CD4-positive, alpha-beta T cell treated with Interleukin-10 for 1 hour (primary cell): ENCODE data around the gene TNFSF9.
A peak's percentile ranks its signal among the peaks of the same experiment; 100 is the strongest.
"Not testable (repeated sequence)": the region's sequence is repeated elsewhere in the genome, so short reads cannot be mapped to it uniquely, and the experiment has no call there.

Source experiments
- DNase-seq: peaks from one replicate; pipeline ENCODE4 v3.0.0-alpha.2; 2020

Gene TNFSF9

DNA sequence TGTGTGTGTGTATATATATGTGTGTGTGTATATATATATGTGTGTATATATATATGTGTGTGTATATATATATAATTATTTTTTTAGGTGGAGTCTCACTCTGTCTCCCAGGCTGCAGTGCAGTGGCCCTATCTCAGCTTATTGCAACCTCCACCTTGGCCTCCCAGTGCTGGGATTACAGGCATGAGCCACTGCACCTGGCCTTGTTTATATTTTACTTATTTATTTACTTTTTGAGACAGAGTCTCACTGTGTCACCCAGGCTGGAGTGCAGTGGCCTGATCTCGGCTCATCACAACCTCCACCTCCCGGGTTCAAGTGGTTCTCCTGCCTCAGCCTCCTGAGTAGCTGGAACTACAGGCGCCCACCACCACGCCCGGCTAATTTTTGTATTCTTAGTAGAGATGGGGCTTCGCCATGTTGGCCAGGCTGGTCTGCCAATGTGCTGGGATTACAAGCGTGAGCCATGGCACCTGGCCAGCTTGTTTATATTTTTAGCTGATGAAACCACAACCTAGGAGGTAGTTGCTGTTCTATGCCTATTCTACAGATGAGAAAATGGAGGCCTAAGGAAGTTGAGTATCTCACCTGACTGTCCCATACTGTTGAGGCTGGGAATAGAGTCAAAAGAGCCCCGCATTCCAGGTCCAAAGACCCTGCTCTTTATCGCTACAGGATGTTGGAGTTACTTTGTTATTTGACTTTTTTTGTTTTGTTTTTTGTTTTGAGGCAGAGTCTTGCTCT is 22.6 kb upstream of the TNFSF9 start:
- DNase-seq = not testable (repeated sequence)

DNA sequence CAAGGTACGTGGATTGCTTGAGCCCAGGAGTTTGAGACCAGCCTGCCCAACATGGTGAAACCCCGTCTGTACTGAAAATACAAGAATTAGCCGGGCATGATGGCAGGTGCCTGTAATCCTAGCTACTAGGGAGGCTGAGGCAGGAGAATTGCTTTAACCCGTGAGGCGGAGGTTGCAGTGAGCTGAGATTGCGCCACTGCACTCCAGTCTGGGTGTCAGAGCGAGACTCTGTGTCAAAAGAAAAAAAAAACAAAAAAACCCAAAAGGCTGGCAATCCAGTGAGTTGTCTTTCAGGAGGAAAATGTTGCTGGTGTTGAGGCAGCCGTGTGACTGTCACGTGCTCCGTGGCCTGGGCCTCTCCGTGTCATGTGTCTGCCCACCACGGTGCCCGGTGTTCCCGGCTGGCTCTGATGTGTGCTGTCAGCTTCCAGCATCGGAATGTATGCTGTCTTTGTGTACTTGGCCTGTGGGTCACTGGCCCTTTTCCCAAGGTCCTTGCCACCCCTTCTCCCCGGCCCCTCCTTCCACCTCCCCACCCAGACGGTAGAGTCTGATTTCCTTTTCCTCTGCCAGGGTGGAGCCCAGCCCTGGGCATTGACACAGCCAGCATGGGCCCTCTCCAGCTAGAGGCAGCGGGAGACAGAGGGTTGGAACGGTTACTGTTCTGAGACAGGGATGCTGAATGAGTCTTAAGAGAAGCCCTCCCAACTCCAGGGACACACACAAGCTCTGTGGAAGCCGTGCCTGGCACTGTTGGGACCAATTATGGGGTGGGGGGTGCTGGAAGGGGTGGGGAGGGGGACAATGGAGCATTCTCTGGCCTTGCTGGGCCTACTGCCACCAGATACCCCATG is 21.5 kb upstream of the TNFSF9 start:
- no peak for DNase-seq

DNA sequence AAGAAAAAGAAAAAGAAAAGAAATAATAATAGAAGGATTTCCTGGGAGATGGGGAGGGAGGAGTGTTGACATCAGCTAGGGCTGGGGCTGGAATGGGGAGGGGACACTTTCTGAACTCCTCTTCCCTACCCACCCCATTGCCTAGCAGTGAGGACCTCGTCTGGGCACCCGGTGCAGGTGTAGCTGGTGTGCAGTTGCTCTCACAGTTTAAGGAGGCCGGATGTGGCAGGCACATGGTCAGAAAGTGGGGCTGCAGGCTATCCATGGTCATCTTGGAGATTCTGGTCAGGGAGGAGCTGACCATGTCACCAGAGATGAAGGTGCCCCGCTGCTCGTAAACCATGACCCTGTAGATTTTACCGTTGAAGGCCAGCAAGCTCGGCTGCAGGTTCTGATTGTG is 20.2 kb upstream of the TNFSF9 start:
- no peak for DNase-seq

DNA sequence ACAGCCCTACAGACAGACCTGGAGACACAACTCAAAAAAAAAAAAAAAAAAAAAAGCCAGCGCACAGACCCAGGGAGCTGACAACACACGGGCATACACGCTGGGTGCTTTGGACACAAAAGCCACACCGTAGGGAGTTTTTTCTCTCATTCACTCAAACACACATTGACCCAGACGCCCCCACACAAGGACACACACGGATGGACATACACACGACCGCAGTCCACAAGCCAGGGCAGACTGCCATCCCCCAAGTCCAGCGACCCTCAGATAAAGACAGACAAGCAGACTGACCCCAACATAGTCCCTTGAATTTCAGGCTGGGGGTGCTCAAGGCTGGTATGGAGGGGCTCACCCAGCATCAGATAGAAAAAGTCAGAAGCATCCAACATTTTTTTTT is 16.7 kb upstream of the TNFSF9 start:
- DNase-seq = no peak

DNA sequence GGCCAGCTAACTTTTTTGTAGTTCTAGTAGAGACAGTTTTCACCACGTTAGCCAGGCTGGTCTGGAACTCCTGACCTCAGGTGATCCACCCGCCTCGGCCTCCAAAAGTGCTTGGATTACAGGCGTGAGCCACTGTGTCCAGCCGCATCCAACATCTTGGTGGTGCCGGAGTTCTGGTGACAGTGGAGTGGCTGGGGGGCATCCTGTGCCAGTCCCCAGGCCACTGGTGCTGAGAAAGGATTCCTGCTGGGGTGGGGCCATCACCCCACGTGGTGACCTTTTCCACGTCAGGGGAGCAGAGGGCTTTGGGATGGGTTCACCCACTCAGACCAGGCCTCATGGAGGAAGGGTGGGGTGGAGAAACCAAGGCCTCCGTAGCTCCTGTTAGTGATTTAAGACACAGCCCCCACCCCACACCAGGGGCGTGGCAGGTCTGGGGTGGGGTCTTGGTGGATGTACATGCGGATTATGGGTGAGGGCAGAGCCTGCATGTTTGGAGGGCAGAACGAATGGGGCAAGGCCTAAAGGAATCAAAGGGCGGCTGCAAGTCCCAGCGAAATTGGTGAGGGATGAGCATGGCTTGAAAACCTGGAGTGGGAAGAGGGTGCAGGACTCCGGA is 15.8 kb upstream of the TNFSF9 start:
- DNase-seq = no peak

DNA sequence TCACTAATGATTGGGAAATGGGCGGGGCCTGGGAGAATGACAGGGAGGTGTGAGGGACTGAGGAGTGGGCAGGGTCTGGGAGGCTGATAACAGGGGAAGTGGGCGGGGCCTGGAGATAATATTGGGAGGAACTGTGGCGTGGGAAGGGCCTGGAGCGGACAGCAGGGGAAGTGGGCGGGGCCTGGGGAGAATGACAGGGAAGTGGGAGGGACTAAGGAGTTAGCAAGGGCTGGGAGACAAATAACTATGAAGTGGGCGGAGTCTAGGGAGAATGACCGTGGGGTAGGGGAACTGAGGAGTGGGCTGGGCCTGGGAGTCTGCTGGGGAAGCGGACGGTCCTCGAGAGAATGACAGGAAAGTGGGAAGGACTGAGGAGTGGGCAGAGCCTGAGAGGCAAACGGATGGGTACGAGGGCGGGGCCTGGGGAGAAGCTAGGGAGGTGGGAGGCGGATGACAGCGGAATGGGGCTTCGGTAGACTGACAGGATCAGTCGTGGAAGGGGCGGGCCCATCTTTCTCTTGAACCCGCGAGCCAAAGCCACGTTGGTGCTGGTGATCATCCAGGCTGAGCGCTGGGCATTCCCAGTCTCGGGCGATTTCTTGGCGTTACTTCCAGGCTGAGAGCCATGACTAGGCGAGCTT is 14.7 kb upstream of the TNFSF9 start:
- DNase-seq = peak; percentile 84

DNA sequence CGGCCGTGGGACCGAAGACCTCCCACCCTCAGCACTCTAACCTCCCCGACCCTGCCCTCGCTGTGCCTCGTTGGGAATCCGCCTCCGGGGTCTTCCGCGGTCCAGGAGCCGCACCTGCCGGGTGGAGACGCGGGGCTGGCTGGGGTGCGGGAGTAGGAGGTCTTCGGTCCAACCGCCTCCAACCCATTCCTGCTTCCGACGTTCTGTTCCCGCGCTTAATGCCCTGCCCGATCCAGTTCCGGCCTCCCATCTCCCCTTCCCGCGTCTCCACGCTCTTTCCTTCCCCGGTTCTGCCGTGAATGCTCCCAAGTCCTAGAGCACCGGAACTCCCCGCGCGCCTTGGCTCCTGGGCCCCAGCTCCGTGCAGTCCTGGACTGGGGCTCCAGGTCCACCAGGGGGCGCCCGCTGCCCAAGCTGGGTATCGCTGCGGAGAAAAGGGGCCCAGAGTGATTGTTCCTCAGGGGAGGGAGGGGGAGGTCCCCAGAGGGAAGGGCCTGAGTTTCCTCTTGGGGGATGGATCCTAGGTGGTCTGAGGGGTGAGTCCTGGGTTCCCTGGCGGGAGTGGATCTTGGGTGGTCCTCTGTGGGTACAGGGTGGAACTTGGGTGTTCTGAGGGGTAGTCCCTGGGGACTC is 14.1 kb upstream of the TNFSF9 start:
- DNase-seq = peak; percentile 90

DNA sequence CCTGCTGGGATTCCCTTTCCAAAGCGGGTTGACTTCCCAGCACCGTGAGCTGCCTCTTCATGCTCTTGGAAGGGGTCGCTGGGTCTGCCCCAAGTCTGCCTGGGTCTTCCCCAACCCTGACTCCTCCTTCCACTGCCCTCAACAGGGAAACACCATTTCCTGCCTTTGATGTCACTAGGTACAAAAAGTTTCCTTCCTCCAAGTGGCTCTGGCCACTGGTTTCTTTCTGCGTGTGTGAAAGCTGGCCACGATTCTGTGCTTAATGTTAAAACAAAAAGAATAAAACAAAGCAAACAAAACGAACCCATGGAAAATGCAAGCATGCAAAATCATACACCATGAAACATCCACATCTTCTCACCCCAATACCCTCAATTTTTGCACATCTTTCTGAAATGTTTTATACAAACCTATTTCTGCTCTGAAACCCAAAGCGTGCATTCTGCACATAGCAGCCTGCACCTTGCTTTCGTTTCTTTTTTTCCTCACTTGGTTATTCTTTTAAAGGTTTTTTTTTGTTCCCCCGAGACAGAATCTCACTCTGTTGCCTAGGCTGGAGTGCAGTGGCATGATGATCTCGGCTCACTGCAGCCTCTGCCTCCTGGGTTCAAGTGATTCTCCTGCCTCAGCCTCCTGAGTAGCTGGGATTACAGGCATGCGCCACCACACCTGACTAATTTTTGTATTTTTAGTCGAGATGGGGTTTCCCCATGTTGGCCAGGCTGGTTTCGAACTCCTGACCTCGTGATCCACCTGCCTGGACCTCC is 12.5 kb upstream of the TNFSF9 start:
- DNase-seq = peak; percentile 48

DNA sequence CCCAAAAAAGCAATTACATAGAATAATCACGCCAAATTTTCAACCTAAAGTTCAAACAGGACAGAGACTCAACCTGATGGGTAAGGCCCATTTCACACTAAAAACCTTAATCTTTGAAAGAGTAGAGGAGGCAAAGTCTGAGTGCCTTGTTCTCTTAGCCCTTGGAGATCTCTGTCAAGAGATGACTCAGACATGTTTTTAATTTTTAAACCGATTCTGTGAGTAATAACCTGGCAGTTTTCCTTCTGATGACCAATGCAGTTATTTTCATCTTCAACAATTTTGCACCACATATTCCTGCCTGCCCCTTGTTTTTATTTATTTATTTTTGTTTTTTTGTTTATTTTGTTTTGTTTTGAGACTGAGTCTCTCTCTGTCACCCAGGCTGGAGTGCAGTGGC is 11.5 kb upstream of the TNFSF9 start:
- no peak for DNase-seq

DNA sequence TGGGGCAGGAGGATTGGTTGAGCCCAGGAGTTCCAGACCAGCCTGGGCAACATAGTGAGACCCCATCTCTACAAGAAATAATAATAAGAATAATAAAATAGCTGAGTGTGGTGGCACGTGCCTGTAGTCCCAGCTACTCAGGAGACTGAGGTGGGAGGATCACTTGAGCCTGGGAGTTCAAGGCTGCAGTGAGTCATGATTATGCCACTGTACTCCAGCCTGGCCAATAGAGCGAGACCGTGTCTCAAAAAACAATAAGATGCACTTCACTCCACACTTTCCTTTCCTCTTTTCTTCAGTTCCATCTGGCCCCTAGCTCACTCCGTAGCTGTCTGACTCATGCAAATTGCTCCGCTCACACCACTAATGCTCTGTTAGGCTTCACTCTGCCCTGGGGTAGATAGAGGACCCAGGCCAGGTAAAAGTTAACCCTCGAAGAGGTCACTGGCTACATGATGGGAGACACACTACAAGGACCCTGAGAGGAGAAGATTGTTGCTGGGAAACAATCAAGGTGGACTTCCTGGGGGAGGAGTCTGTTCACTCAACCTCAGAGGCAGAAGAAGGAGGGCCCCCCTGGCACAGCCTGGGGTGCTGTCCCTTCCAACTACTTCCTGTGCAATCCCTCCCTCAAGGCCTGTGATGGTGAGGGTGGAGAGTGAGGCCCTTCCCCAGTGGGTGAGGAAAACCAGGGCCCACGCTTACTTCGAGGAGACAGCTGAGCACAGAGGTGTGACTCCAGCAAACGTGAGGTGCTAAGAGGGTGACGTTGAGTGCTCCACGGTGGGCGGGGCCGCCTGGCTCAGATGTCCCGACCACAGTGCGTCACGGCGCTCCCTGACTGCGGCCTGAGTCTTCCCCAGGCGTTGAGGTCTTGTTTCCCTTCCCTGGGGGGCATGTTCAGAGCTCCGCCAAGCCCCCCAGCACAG is 8.8 kb upstream of the TNFSF9 start:
- DNase-seq = peak; percentile 80

DNA sequence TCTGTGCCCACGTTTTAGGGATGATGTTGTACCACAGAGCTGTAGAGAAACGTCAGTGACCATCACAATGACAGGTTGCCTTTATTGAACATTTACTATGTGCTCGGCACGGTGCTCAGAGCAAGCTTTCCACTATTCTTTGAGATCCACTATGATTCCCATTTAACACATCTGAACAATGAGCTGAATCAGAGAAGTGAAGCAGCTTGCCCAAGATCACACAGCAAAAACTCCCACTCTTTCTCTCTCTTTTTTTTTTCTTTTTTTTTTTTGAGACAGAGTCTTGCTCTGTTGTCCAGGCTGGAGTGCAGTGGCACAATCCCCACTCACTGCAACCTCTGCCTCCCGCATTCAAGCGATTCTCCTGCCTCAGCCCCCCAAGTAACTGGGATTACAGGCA is 8.1 kb upstream of the TNFSF9 start:
- no peak for DNase-seq

DNA sequence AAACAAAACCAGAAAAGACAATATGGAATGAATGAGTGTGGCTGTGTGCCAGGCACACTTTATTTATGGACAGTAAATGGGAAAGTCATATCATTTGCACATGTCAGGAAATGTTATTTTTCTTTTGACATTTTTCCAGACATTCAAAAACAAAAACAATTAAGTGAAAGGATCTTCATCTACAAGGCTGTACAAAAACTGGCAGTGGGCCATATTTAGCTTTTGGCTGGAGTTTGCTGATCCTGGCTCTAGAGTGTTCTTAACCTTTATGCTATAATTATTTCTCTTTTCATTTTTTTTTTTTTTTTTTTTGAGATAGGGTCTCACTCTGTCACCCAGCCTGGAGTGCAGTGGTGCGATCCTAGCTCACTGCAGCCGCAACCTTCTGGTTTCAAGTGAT is 6.5 kb upstream of the TNFSF9 start:
- no peak for DNase-seq

DNA sequence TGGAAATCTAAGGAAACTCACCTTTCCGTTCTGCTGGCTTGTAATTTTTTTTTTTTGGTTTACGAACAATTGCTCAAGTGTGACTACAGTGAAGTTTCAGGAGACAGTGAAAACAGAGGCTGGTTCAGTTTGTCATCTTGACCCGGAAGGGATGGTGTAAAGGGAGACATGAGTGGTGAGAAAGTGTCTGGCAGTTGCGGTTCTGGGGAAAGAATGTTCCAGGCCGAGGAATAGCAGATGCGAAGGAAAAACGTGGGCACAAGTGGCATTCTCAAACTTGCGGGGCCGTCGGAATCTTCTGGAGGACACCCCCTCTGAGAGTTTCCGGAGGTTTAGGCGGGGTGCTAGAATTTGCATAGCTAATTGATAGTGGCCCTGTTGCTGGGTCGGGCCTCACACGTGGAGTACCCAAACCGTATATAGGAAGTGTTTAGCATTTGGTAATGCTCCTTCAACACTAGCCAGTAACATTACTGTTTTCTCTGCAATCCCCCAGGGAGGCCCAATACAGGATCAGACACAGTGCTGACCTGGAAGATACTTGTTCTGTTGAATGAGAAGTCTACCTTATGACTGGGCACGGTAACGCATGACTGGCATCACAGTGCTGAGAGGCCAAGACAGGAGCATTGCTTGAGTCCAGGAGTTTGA is 2.8 kb upstream of the TNFSF9 start:
- no peak for DNase-seq

DNA sequence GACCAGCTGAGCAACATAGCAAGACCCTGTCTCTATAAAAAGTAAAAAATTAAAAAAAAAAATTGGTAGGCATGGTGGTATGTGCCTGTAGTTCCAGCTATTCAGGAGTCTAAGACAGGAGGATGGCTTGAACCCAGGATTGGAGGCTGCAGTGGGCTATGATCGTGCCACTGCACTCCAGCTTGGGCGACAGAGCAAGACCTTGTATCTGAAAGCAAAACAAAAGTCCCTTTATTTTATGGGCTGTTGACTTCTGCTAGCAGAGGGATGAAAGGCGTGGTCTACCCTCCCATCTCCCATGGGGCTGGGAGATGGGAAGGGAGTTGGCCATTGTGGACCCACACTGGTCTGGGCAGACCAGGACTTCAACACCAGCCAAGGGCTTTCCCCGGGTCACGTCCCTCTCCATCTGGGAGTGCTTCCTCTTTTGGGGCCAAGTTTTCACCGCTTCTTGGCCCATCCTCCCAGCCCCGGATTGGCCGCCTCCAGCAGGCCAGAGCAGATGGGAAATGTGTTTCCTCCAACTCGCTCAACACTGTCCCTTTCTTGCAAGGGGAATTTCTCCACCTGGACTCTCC is 2.2 kb upstream of the TNFSF9 start:
- no peak for DNase-seq

DNA sequence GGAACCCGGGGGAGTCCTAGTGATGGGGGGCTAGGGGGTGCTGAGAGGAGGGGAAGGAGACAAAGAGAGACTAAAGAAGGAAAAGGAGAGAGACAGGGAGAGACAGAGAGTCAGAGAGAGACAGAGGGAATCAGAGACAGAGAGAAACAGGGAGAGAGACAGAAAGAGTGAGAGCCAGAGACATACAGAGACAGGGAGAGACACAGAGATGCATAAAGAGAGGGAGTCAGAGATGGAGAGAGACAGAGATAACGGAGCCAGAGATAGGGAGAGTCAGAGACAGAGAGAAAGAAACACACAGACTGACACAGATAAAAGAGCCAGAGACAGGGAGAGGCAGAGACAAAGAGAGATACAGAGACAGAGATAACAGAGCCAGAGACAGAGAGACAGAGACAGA is 1.5 kb upstream of the TNFSF9 start:
- DNase-seq = no peak

DNA sequence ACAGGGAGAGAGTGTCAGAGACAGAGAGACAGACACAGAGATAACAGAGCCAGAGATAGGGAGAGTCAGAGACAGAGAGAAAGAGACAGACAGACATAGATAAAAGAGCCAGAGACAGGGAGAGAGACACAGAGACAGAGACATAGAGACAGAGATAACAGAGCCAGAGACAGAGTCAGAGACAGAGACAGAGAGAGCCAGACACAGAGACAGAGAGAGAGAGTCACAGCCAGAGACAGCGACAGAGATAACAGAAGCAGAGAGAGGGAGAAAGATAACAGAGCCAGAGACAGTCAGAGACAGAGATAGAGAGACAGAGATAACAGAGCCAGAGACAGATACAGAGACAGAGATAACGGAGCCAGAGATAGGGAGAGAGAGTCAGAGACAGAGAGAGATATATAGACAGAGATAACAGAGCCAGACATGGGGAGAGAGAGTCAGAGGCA is 865 bp upstream of the TNFSF9 start:
- no peak for DNase-seq

DNA sequence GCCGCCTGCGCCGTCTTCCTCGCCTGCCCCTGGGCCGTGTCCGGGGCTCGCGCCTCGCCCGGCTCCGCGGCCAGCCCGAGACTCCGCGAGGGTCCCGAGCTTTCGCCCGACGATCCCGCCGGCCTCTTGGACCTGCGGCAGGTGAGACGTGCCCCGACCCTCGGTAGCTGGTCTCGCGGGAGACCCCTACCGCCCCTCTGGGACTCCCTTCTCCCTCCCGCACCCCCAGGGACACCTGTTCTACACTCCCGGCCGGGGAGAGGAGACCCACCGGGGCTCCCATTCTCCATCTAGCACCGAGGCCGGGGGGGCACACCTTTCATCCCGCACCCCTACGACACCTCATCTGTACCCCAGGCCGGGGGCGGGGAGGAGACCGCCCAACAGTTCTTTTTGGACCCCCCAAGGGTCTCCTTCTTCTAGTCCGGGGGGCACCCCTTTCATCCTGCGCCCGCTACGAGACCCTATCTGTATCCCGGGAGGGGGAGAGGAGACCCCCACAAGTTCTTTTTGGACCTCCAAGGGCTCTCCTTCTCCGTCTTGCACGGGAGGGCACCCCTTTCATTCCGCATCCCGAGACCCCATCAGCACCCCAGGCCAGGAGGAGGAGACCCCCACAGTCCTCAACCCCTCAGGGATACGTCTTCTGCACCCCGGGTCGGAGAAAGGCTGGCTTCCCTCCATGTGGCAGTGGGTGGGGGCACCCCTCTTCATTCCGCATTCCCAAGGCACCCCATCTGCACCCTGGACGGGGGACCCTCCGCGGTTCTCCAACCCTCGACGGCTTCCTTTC is 533 bp downstream of the TNFSF9 start:
- no peak for DNase-seq

DNA sequence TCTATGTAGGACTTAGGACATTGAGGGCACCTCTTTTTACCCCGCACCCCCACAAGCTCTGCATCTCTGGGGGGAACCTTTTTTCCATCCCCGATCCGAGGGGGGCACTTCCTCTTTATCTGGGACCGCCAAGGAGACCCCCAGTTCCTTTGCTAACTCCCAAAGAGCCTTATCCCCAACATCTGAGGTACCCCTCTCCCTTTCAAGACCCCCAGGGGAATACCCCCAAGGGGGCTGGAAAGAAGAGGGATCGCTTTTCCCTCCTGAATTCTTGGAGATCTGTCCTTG is 1.1 kb downstream of the TNFSF9 start:
- DNase-seq = no peak

DNA sequence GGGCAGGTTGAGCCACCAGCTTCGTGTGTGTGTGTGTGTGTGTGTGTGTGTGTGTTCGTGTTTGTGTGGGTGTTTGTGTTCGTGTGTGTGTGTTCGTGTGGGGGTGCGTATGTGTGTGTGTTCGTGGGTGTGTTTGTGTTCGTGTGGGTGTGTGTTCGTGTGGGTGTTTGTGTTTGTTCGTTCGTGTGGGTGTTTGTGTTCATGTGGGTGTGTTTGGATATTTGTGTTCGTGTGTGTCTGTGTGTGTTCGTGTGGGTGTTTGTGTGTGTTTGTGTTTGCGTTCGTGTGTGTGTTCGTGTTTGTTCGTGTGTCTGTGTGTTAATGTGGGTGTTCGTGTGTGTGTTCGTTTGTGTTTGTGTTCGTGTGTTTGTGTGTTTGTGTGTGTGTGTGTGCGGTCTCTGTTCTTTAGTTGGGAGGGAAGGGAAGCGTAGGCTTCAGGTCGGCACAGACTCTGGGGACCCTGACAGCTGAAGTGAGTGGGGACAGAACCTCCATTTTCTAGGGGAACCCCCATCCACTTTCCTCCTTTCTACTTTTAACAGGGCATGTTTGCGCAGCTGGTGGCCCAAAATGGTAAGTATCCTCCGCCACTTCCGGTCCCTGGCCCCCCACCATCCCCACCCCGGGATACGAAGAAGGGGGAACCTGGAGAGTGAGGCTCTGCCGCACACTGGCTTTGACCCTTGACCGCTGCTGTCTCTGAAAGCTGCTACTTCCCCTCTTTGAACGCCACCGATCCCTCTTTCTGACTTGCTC is 1.6 kb downstream of the TNFSF9 start:
- peak; percentile 52 for DNase-seq
